Naive thymus-derived CD4-positive, alpha-beta T cell (primary cell): Measurements from ENCODE around the gene TMEM200A. TPM values are rescaled to one million over a fixed set of nuclear protein-coding genes. Genes with fewer than 3 reads are reported as not detected.
"Not testable (repeated sequence)": the region's sequence is repeated elsewhere in the genome, so short reads cannot be mapped to it uniquely, and the experiment has no call there.

Experiments
- ATAC-seq: fragments of 150-1000 bp; cut with Tn5 transposase; 2 replicates; pipeline ENCODE4 v1.10.0; 2021; ENCODE audit warnings: mild to moderate bottlenecking, moderate library complexity
- CTCF ChIA-PET: fragments of 350-600 bp; sonication (Branson Sonifier 250); formaldehyde crosslinking; loops from one replicate; lab custom pipeline; 2021; ENCODE audit warnings: antibody characterized with exemption; lab: Charles Lee
- POLR2A ChIA-PET: fragments of 350-600 bp; sonication (Branson Sonifier 250); formaldehyde crosslinking; loops from one replicate; lab custom pipeline; 2021; ENCODE audit warnings: antibody characterized with exemption, inconsistent platforms; lab: Charles Lee
- DNase-seq, 9 donors: peaks; one replicate each; pipeline versions ENCODE4 v3.0.0 to v3.0.0-alpha.2; 2020 to 2022; ENCODE audit warnings: mixed read lengths in 1 of 9
- H3K27ac ChIP-seq: one replicate; pipeline ENCODE4 v1.7.0; 2013; ENCODE audit warnings: mild to moderate bottlenecking, low read depth, low read length, moderate library complexity
- H3K27me3 ChIP-seq, 2 donors: one replicate each; pipeline ENCODE4 v1.7.0; 2013; ENCODE audit warnings: low read length in 2 of 2, mild to moderate bottlenecking in 2 of 2, moderate library complexity in 2 of 2; ENCODE audit not compliant: control insufficient read depth in 2 of 2, insufficient read depth in 2 of 2
- H3K36me3 ChIP-seq, 3 experiments: 1 replicate in 2 of 3; 2 replicates in 1 of 3; pipeline ENCODE4 v1.7.0; 2013; ENCODE audit warnings: low read length in 3 of 3, mild to moderate bottlenecking in 3 of 3, moderate library complexity in 1 of 3; ENCODE audit not compliant: insufficient read depth in 3 of 3, control insufficient read depth in 2 of 3
- H3K4me1 ChIP-seq, 2 donors: one replicate each; pipeline ENCODE4 v1.7.0; 2013; ENCODE audit warnings: low read length in 2 of 2, mild to moderate bottlenecking in 2 of 2, moderate library complexity in 1 of 2; ENCODE audit not compliant: control insufficient read depth in 2 of 2, insufficient read depth in 2 of 2
- H3K4me3 ChIP-seq: 2 replicates; pipeline ENCODE4 v1.7.0; 2013; ENCODE audit warnings: mild to moderate bottlenecking, low read length
- H3K9me3 ChIP-seq, 3 experiments: 1 replicate in 2 of 3; 2 replicates in 1 of 3; pipeline ENCODE4 v1.7.0; 2013; ENCODE audit warnings: low read length in 3 of 3; ENCODE audit not compliant: control insufficient read depth in 2 of 3
- H3K27ac Mint-ChIP-seq, 9 donors: one replicate each; pipeline ENCODE4 v1.8.0; 2020 to 2022; ENCODE audit warnings: mixed read lengths in 9 of 9, mild to moderate bottlenecking in 8 of 9, moderate library complexity in 5 of 9, inconsistent platforms in 2 of 9
- H3K27me3 Mint-ChIP-seq, 5 donors: one replicate each; pipeline ENCODE4 v1.8.0; 2021 to 2022; ENCODE audit warnings: mixed read lengths in 5 of 5, mild to moderate bottlenecking in 1 of 5
- H3K36me3 Mint-ChIP-seq, 5 donors: one replicate each; pipeline ENCODE4 v1.8.0; 2020 to 2022; ENCODE audit warnings: mixed read lengths in 5 of 5, mild to moderate bottlenecking in 3 of 5, inconsistent platforms in 1 of 5
- H3K4me1 Mint-ChIP-seq, 7 donors: one replicate each; pipeline ENCODE4 v1.8.0; 2020 to 2022; ENCODE audit warnings: mixed read lengths in 7 of 7, mild to moderate bottlenecking in 3 of 7, inconsistent platforms in 1 of 7
- H3K4me3 Mint-ChIP-seq, 10 donors: one replicate each; pipeline ENCODE4 v1.8.0; 2020 to 2022; ENCODE audit warnings: mild to moderate bottlenecking in 10 of 10, mixed read lengths in 10 of 10, moderate library complexity in 6 of 10, inconsistent platforms in 2 of 10
- H3K9me3 Mint-ChIP-seq, 11 donors: one replicate each; pipeline ENCODE4 v1.8.0; 2020 to 2022; ENCODE audit warnings: mixed read lengths in 11 of 11, mild to moderate bottlenecking in 4 of 11, inconsistent platforms in 1 of 11, moderate library complexity in 1 of 11
- intact Hi-C, 2 donors: fragments of 100-400 bp; cut with micrococcal nuclease; formaldehyde crosslinking; loops; one replicate each; pipeline ENCODE4 v1.15.1; 2023
- polyA plus RNA-seq, 2 donors: library from polyadenylated mRNA; unstranded; fragments of 300-500 nt; fragmentation: Illumina TruSeq; gene quantifications; one replicate each; pipeline ENCODE4 v1.2.3, GENCODE V29; 2021
- total RNA-seq, 6 experiments: library from RNA in 5 of 6; stranded (reverse) in 5 of 6; gene quantifications; 1 replicate in 5 of 6; 2 replicates in 1 of 6; pipeline ENCODE4 v1.2.3 and lab custom pipeline; 2021 to 2026

TMEM200A gene
- total and polyA plus RNA-seq, 7 experiments from 2014 or later, result 0.15 to 7.2 (median 0.46) TPM; not detected in 1

GRCh38 chr6:130346324-130346723, 19.5 kb upstream of the TMEM200A start:
- Mint-ChIP-seq H3K9me3 (peaks cover 0 to 11% (median 0%) of the 10 kb centered on the region in 11 donors), H3K27me3 (peaks cover 0 to 14% (median 0%) of the 10 kb centered on the region in 5 donors), H3K36me3 (peaks cover 0 to 16% (median 0%) of the 10 kb centered on the region in 5 donors)
- H3K9me3 ChIP-seq, POLR2A ChIA-PET, H3K27ac ChIP-seq, DNase-seq, H3K27me3 ChIP-seq, H3K4me3 ChIP-seq, H3K4me1 Mint-ChIP-seq, H3K4me1 ChIP-seq, H3K27ac Mint-ChIP-seq, ATAC-seq, CTCF ChIA-PET, H3K4me3 Mint-ChIP-seq, intact Hi-C loops, H3K36me3 ChIP-seq: not testable (repeated sequence)

DNA sequence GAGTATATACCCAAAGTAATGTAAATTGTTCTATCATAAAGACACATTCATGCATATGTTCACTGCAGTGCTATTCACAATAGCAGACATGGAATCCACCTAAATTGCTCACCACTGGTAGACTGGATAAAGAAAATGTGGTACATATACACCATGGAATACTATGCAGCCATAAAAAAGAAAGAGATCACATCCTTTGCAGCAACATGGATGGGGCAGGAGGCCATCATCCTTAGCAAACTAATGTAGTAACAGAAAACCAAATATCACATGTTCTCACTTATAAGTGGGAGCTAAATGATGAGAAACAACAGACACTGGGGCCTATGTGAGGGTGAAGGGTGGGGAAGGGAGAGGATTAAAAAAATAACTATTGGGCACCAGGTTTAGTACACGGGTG, 11.5 kb upstream of the TMEM200A start:
- intact Hi-C loops, result no loop called here
- H3K4me3 ChIP-seq, result no peak overlapping the region
- H3K9me3 ChIP-seq, result no peaks in the 10 kb centered on the region
- Mint-ChIP-seq H3K9me3 (peaks cover 0 to 12% (median 3%) of the 10 kb centered on the region in 11 donors), H3K4me1 (no peaks in the 10 kb centered on the region), H3K27me3 (peaks cover 0 to 13% (median 5%) of the 10 kb centered on the region in 5 donors), H3K4me3 (no peak overlapping the region), H3K36me3 (peaks cover 0 to 3% (median 0%) of the 10 kb centered on the region in 5 donors), H3K27ac (no peak overlapping the region)
- ATAC-seq (no peak), DNase-seq (no peak)
- ChIA-PET CTCF (no interaction called here), POLR2A (no interaction called here)
- H3K27ac ChIP-seq, result no peak overlapping the region
- H3K36me3 ChIP-seq, result no peaks in the 10 kb centered on the region
- H3K4me1 ChIP-seq, result no peaks in the 10 kb centered on the region
- H3K27me3 ChIP-seq, result no peaks in the 10 kb centered on the region

DNA sequence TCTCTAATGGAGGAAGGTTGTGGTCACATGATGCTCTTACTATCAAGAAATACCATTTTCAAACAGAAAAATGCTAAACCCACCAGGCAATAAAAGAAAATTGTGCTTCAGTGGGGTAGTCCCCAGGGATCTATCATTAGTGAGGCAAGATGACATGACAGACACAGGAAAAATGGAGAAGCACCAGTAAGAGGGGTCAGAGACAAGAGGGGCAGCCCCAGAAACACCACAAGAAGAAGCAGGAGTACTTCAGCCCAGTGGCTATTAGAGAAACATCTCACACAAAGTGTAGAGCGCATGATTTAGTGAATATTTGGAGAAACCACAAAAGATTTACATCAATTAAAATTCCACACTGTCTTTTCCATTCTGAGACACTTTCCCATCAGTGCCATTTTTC, 10.2 kb upstream of the TMEM200A start:
- Mint-ChIP-seq H3K36me3 (peaks cover 0 to 5% (median 1%) of the 10 kb centered on the region in 5 donors), H3K27me3 (peaks cover 0 to 16% (median 10%) of the 10 kb centered on the region in 5 donors), H3K27ac (no peak overlapping the region), H3K4me1 (no peaks in the 10 kb centered on the region), H3K4me3 (no peak overlapping the region), H3K9me3 (peaks cover 0 to 15% (median 8%) of the 10 kb centered on the region in 11 donors)
- no peaks in the 10 kb centered on the region for H3K9me3 ChIP-seq
- ATAC-seq (no peak), DNase-seq (no peak)
- H3K4me1 ChIP-seq, result no peaks in the 10 kb centered on the region
- no peaks in the 10 kb centered on the region for H3K36me3 ChIP-seq
- H3K27me3 ChIP-seq, result no peaks in the 10 kb centered on the region
- ChIA-PET POLR2A (no interaction called here), CTCF (interaction anchor here (0.6 kb wide), 1 partner anchor 84 kb away, joined by 4 read pairs; no protein-coding TSS in a partner anchor)
- H3K4me3 ChIP-seq, result no peak overlapping the region
- intact Hi-C loops, result no loop called here
- no peak overlapping the region for H3K27ac ChIP-seq

GRCh38 chr6:130357436-130357835, 8.4 kb upstream of the TMEM200A start:
- no peak overlapping the region for H3K4me3 ChIP-seq
- intact Hi-C loops, result no loop called here
- peaks cover 2 to 20% (median 11%) of the 10 kb centered on the region in 11 donors for H3K9me3 Mint-ChIP-seq
- H3K4me1 ChIP-seq, result no peaks in the 10 kb centered on the region
- DNase-seq, result no peak
- H3K27ac ChIP-seq, result no peak overlapping the region
- H3K27me3 ChIP-seq, result no peaks in the 10 kb centered on the region
- no peak overlapping the region for H3K4me3 Mint-ChIP-seq
- H3K27ac Mint-ChIP-seq, result no peak overlapping the region
- peaks cover 0 to 6% (median 3%) of the 10 kb centered on the region in 5 donors for H3K36me3 Mint-ChIP-seq
- H3K4me1 Mint-ChIP-seq, result no peaks in the 10 kb centered on the region
- H3K27me3 Mint-ChIP-seq, result peaks cover 3 to 18% (median 10%) of the 10 kb centered on the region in 5 donors
- H3K36me3 ChIP-seq, result no peaks in the 10 kb centered on the region
- no peaks in the 10 kb centered on the region for H3K9me3 ChIP-seq
- CTCF ChIA-PET, result interaction anchor here (0.7 kb wide), 1 partner anchor 33 kb away, joined by 3 read pairs; no protein-coding TSS in a partner anchor
- ATAC-seq, result no peak
- POLR2A ChIA-PET, result no interaction called here

DNA sequence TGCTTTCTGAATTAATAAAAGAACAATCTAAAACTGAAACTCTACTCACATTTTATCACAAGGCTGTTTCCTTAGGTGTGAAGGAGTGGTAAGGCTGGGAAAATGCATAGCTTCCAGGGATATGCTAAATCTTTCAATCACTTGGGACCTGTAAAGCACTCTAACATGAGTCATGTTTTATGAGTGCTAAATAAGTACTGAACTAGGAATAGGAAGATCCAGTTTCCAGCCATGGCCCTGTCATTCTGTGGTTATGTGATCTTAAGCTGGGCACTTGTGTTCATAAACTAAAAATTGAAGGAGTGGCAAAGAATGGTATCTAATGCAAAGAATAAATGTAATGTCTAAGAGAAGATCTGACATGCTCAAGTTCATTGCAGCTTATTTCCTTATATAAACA, 6.1 kb upstream of the TMEM200A start:
- Mint-ChIP-seq H3K9me3 (peaks cover 2 to 24% (median 10%) of the 10 kb centered on the region in 11 donors), H3K27ac (no peak overlapping the region), H3K4me3 (no peak overlapping the region), H3K36me3 (peaks cover 0 to 6% (median 1%) of the 10 kb centered on the region in 5 donors), H3K27me3 (peaks cover 5 to 35% (median 24%) of the 10 kb centered on the region in 5 donors), H3K4me1 (peaks cover 1 to 7% (median 7%) of the 10 kb centered on the region in 7 donors)
- H3K9me3 ChIP-seq, result no peaks in the 10 kb centered on the region
- POLR2A ChIA-PET, result no interaction called here
- no peak overlapping the region for H3K4me3 ChIP-seq
- intact Hi-C loops, result no loop called here
- CTCF ChIA-PET, result interaction anchor here (0.6 kb wide), 1 partner anchor 18 kb away, joined by 3 read pairs; no protein-coding TSS in a partner anchor
- DNase-seq (no peak), ATAC-seq (no peak)
- H3K36me3 ChIP-seq, result no peaks in the 10 kb centered on the region
- no peak overlapping the region for H3K27ac ChIP-seq
- no peaks in the 10 kb centered on the region for H3K27me3 ChIP-seq
- H3K4me1 ChIP-seq, result no peaks in the 10 kb centered on the region

DNA sequence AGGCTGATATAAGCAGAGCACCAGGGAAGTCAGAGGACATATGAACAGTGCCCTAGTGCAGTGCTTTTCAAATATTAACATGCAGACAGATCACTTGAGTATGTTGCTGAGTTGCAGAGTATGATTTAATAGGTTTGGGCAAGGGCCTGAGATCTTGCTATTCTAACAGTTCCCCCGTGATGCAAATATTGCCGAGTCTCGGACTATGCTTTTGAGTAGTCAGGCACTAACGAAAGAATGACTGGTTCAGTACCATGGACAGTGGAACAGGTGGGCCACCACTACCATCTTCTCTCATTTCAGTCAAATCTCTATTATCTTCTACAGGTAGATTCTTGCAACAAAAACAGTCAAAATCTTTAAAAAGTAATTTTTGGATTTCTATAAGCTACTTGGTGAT, 3.7 kb upstream of the TMEM200A start:
- peaks cover 2 to 24% (median 10%) of the 10 kb centered on the region in 11 donors for H3K9me3 Mint-ChIP-seq
- CTCF ChIA-PET, result no interaction called here
- H3K36me3 Mint-ChIP-seq, result peaks cover 0 to 8% (median 5%) of the 10 kb centered on the region in 5 donors
- no peak overlapping the region for H3K27ac Mint-ChIP-seq
- no peak for ATAC-seq
- POLR2A ChIA-PET, result no interaction called here
- intact Hi-C loops, result no loop called here
- DNase-seq, result peak in 5 of 9 donors; percentile 8 to 41 (median 18)
- Histone ChIP-seq H3K36me3 (no peaks in the 10 kb centered on the region), H3K4me3 (no peak overlapping the region), H3K27ac (no peak overlapping the region), H3K9me3 (no peaks in the 10 kb centered on the region), H3K4me1 (peaks cover 4 to 5% of the 10 kb centered on the region in 2 donors), H3K27me3 (no peaks in the 10 kb centered on the region)
- peaks cover 6 to 18% (median 17%) of the 10 kb centered on the region in 7 donors for H3K4me1 Mint-ChIP-seq
- peaks cover 7 to 42% (median 35%) of the 10 kb centered on the region in 5 donors for H3K27me3 Mint-ChIP-seq
- no peak overlapping the region for H3K4me3 Mint-ChIP-seq
